Measurements from ENCODE around the gene RABL3.

DNA sequence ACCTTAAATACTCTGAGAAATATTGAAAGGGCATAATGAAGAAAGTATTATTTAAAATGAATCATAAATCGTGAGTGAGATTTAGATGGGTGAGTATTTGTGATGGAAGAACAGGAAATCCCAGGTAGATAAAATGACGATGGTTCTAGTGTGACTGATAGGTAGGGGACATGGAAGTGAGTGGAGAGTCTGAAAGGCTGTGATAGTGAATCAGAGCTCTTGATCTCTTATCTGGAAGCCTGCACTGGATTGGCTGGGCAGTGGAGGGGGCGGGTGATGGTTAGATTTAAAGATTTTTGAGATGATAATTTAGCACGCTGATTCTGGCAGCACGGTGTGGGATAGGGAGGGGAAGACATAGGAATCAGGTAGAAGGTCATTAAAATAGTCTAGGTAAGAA, 80.4 kb downstream of the RABL3 start:
- TF ChIP-seq, protein P1, sequence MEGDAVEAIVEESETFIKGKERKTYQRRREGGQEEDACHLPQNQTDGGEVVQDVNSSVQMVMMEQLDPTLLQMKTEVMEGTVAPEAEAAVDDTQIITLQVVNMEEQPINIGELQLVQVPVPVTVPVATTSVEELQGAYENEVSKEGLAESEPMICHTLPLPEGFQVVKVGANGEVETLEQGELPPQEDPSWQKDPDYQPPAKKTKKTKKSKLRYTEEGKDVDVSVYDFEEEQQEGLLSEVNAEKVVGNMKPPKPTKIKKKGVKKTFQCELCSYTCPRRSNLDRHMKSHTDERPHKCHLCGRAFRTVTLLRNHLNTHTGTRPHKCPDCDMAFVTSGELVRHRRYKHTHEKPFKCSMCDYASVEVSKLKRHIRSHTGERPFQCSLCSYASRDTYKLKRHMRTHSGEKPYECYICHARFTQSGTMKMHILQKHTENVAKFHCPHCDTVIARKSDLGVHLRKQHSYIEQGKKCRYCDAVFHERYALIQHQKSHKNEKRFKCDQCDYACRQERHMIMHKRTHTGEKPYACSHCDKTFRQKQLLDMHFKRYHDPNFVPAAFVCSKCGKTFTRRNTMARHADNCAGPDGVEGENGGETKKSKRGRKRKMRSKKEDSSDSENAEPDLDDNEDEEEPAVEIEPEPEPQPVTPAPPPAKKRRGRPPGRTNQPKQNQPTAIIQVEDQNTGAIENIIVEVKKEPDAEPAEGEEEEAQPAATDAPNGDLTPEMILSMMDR (IDR thresholded peaks at IDR 0.05; ENCODE audit: borderline replicate concordance, extremely low read depth, low read length, poor library complexity, severe bottlenecking), result no peak
- TF ChIP-seq EZH2 (IDR thresholded peaks at IDR 0.05; ENCODE audit: borderline replicate concordance, low read depth, low read length, severe bottlenecking), result no peak

Data from DND-41 (cell line).